NCI-H1694 treated with DMSO at 0.1 percent for 48 hours (cell line): ENCODE results near the gene MAML3.

ENCODE experiments used
- DNase-seq: peaks from one replicate; lab custom pipeline; 2025; lab: John Stamatoyannopoulos, UW

Gene MAML3

GRCh38 chr4:139865537-139865936, 288.4 kb downstream of the MAML3 start:
- DNase-seq = no peak

- no peak for DNase-seq
These were observed 290.5 kb downstream of the MAML3 start for GRCh38 chr4:139863531-139863930.

- DNase-seq = no peak
These were observed 292.5 kb downstream of the MAML3 start for GRCh38 chr4:139861471-139861870.

- no peak for DNase-seq
These were observed 293.5 kb downstream of the MAML3 start for GRCh38 chr4:139860435-139861024.

- no peak for DNase-seq
These were observed 294.1 kb downstream of the MAML3 start for GRCh38 chr4:139859876-139860275.

- no peak for DNase-seq
These were observed 295.4 kb downstream of the MAML3 start for GRCh38 chr4:139858436-139859205.

- DNase-seq = no peak
These were observed 296.0 kb downstream of the MAML3 start for GRCh38 chr4:139857977-139858376.

- DNase-seq = no peak
These were observed 297.0 kb downstream of the MAML3 start for GRCh38 chr4:139857021-139857420.

- DNase-seq = no peak
These were observed 299.1 kb downstream of the MAML3 start for GRCh38 chr4:139854668-139855403.

GRCh38 chr4:139853309-139853708, 300.7 kb downstream of the MAML3 start:
- no peak for DNase-seq

- DNase-seq = no peak
These were observed 301.2 kb downstream of the MAML3 start for GRCh38 chr4:139852612-139853269.

GRCh38 chr4:139851639-139852038, 302.3 kb downstream of the MAML3 start:
- no peak for DNase-seq

GRCh38 chr4:139851133-139851532, 302.9 kb downstream of the MAML3 start:
- no peak for DNase-seq

- no peak for DNase-seq
These were observed 304.8 kb downstream of the MAML3 start for GRCh38 chr4:139849219-139849618.

- DNase-seq = no peak
These were observed 306.0 kb downstream of the MAML3 start for GRCh38 chr4:139848028-139848427.

- no peak for DNase-seq
These were observed 306.4 kb downstream of the MAML3 start for GRCh38 chr4:139847602-139848001.

- no peak for DNase-seq
These were observed 307.2 kb downstream of the MAML3 start for GRCh38 chr4:139846766-139847165.

- DNase-seq = no peak
These were observed 308.4 kb downstream of the MAML3 start for GRCh38 chr4:139845453-139846093.

GRCh38 chr4:139844459-139845036, 309.4 kb downstream of the MAML3 start:
- peak; percentile 17 for DNase-seq

- DNase-seq = no peak
These were observed 309.9 kb downstream of the MAML3 start for GRCh38 chr4:139844057-139844456.

- no peak for DNase-seq
These were observed 310.3 kb downstream of the MAML3 start for GRCh38 chr4:139843641-139844040.
